ENCODE measurements around the gene OR9G4. TPM values are rescaled to one million over a fixed set of nuclear protein-coding genes. Genes with fewer than 3 reads are reported as not detected.

Gene OR9G4
- total RNA-seq, 2 experiments from 2014 or later = not detected

DNA sequence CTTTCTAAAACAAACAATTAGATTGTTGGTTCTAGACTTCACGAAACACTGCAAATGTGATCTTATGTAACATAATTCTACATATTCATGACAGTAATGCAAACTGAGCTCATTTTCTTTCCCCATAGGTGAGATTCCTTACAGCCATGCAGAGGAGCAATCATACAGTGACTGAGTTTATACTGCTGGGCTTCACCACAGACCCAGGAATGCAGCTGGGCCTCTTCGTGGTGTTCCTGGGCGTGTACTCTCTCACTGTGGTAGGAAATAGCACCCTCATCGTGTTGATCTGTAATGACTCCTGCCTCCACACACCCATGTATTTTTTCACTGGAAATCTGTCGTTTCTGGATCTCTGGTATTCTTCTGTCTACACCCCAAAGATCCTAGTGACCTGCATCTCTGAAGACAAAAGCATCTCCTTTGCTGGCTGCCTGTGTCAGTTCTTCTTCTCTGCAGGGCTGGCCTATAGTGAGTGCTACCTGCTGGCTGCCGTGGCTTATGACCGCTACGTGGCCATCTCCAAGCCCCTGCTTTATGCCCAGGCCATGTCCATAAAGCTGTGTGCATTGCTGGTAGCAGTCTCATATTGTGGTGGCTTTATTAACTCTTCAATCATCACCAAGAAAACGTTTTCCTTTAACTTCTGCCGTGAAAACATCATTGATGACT lies 48.1 kb downstream of the OR9G4 start:
- no peaks in the 10 kb centered on the region for H3K36me3 ChIP-seq (ENCODE audit: insufficient read depth, low read length)
- DNase-seq (no peak), ATAC-seq (ENCODE audit: poor library complexity) (no peak)
- POLR2A ChIA-PET = no interaction called here
- Mint-ChIP-seq H3K4me3 (no peak overlapping the region), H3K27me3 (no peaks in the 10 kb centered on the region), H3K4me1 (ENCODE audit: low read depth) (no peaks in the 10 kb centered on the region), H3K36me3 (ENCODE audit: low read depth) (no peaks in the 10 kb centered on the region), H3K9me3 (peaks cover 9% of the 10 kb centered on the region), H3K27ac (no peak overlapping the region)
- no peak overlapping the region for H3K4me3 ChIP-seq (ENCODE audit: low read length)
- CTCF ChIA-PET = no interaction called here
- no peak overlapping the region for H3K27ac ChIP-seq (ENCODE audit: low read depth in 1 of 2, low read length in 2 of 2)
- intact Hi-C loops (cut with DNase I, micrococcal nuclease) = no loop called here
- no peaks in the 10 kb centered on the region for H3K27me3 ChIP-seq (ENCODE audit: control insufficient read depth in 1 of 2, insufficient read depth in 2 of 2, low read length in 2 of 2)
- peaks cover 0 to 5% of the 10 kb centered on the region in 2 experiments for H3K9me3 ChIP-seq (ENCODE audit: control insufficient read depth in 1 of 2, insufficient read depth in 1 of 2, low read length in 2 of 2)
- no peak for TF ChIP-seq CTCF (IDR thresholded peaks at IDR 0.05)
- no peaks in the 10 kb centered on the region for H3K4me1 ChIP-seq (ENCODE audit: insufficient read depth, low read length)

DNA sequence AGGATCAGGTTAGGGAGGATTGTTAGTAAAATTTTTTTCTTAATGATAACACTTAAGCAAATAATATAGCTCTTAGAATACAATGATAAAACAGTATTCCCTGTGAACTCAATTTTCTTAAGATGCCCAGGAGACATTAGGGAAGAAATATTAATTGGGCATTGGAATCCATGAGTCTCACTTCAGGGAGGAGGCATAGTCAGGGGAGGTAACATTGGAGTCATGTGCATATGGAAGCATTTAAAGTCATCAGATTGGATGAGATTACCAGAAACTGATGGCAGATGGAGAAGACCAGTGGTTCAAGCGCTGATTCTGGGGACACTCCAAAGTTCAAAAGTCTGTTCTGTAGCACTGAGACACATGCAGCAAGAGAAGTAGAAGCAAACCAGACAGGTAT lies 49.7 kb downstream of the OR9G4 start, which contains the start of gene OR9G1:
Gene OR9G1, plus strand, starts transcription at position 301 of the 400 bp plus-strand sequence. CDS start 1,293 bp downstream, outside the sequence.
- Mint-ChIP-seq H3K27me3 (no peaks in the 10 kb centered on the region), H3K4me3 (no peak within 1 kb of the TSS), H3K27ac (no peak within 1 kb of the TSS), H3K4me1 (ENCODE audit: low read depth) (no peaks in the 10 kb centered on the region), H3K36me3 (ENCODE audit: low read depth) (no peaks in the 10 kb centered on the region), H3K9me3 (peaks cover 9% of the 10 kb centered on the region)
- TF ChIP-seq CTCF (IDR thresholded peaks at IDR 0.05) = no peak
- Histone ChIP-seq H3K27me3 (ENCODE audit: control insufficient read depth in 1 of 2, insufficient read depth in 2 of 2, low read length in 2 of 2) (no peaks in the 10 kb centered on the region), H3K9me3 (ENCODE audit: control insufficient read depth in 1 of 2, insufficient read depth in 1 of 2, low read length in 2 of 2) (peaks cover 0 to 5% of the 10 kb centered on the region in 2 experiments), H3K4me1 (ENCODE audit: insufficient read depth, low read length) (no peaks in the 10 kb centered on the region), H3K27ac (ENCODE audit: low read depth in 1 of 2, low read length in 2 of 2) (no peak within 1 kb of the TSS), H3K4me3 (ENCODE audit: low read length) (no peak within 1 kb of the TSS), H3K36me3 (ENCODE audit: insufficient read depth, low read length) (no peaks in the 10 kb centered on the region)
- intact Hi-C loops (cut with DNase I, micrococcal nuclease) = no loop called here
- ChIA-PET CTCF (no interaction called here), POLR2A (no interaction called here)
- DNase-seq = no peak
- no peak for ATAC-seq (ENCODE audit: poor library complexity)

DNA sequence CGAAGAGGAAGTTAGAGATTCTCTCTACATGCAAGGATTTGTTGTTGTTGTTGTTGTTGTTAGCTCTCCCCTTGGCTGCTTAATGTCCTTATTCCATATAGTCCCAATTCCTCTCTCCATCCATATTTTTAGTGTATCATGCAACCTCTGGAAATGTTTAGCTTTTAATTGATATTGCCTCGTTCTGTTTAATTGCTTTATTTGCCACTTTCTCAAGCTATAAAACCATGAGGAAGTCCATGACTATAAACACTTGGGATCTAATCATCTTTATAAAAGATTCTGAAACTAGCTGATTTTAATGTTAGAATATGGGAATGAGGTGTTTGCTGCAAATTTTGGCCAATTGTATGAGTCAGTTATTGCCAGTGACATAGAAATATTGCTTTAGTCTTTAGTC lies 55.1 kb downstream of the OR9G4 start:
- no peak for DNase-seq
- H3K4me3 ChIP-seq (ENCODE audit: low read length) = no peak overlapping the region
- no peak for TF ChIP-seq CTCF (IDR thresholded peaks at IDR 0.05)
- H3K36me3 Mint-ChIP-seq (ENCODE audit: low read depth) = no peaks in the 10 kb centered on the region
- no peak overlapping the region for H3K27ac Mint-ChIP-seq
- intact Hi-C loops (cut with DNase I, micrococcal nuclease) = no loop called here
- no peaks in the 10 kb centered on the region for H3K27me3 ChIP-seq (ENCODE audit: control insufficient read depth in 1 of 2, insufficient read depth in 2 of 2, low read length in 2 of 2)
- ATAC-seq (ENCODE audit: poor library complexity) = no peak
- no peaks in the 10 kb centered on the region for H3K4me1 ChIP-seq (ENCODE audit: insufficient read depth, low read length)
- no peaks in the 10 kb centered on the region for H3K36me3 ChIP-seq (ENCODE audit: insufficient read depth, low read length)
- ChIA-PET CTCF (no interaction called here), POLR2A (no interaction called here)
- no peak overlapping the region for H3K27ac ChIP-seq (ENCODE audit: low read depth in 1 of 2, low read length in 2 of 2)
- no peak overlapping the region for H3K4me3 Mint-ChIP-seq
- no peaks in the 10 kb centered on the region for H3K27me3 Mint-ChIP-seq
- H3K9me3 Mint-ChIP-seq = peaks cover 2% of the 10 kb centered on the region
- peaks cover 0 to 6% of the 10 kb centered on the region in 2 experiments for H3K9me3 ChIP-seq (ENCODE audit: control insufficient read depth in 1 of 2, insufficient read depth in 1 of 2, low read length in 2 of 2)
- no peaks in the 10 kb centered on the region for H3K4me1 Mint-ChIP-seq (ENCODE audit: low read depth)

Small RNA genes lying within 50 kb of the gene (microRNA-seq; reads per million reads assigned to microRNA genes)
- gene MIR6128 (ENCODE audit: borderline microRNAs expressed, borderline replicate concordance) = not detected

Other genes with a start within 250 kb of the OR9G4 start
- gene OR5M11, start 205.4 kb downstream of the OR9G4 start, total RNA-seq = not detected
- not detected for gene OR5M10, start 171.0 kb downstream of the OR9G4 start, total RNA-seq
- gene OR5M1, start 133.8 kb downstream of the OR9G4 start, total RNA-seq = not detected
- not detected for gene OR5AP2, start 106.3 kb downstream of the OR9G4 start, total RNA-seq
- not detected for gene OR5AR1, start 85.0 kb downstream of the OR9G4 start, total RNA-seq
- not detected for gene OR9G1, start 49.6 kb downstream of the OR9G4 start, total RNA-seq
- gene OR5AK2, start 240.2 kb upstream of the OR9G4 start, total RNA-seq = not detected

Data from CD4-positive, alpha-beta T cell (primary cell).